WI38 (cell line): ENCODE results near the gene GALM.

Source experiments
- H3K4me3 ChIP-seq: 2 replicates; pipeline ENCODE4 v1.5.1; 2011; ENCODE audit warnings: low read depth, mild to moderate bottlenecking, control low read depth, low read length
- TF ChIP-seq, protein P1 (sequence below): IDR thresholded peaks from 2 replicates; pipeline ENCODE4 v1.5.1; 2012; ENCODE audit warnings: low read depth, mild to moderate bottlenecking, control low read depth, low read length

GALM gene

DNA sequence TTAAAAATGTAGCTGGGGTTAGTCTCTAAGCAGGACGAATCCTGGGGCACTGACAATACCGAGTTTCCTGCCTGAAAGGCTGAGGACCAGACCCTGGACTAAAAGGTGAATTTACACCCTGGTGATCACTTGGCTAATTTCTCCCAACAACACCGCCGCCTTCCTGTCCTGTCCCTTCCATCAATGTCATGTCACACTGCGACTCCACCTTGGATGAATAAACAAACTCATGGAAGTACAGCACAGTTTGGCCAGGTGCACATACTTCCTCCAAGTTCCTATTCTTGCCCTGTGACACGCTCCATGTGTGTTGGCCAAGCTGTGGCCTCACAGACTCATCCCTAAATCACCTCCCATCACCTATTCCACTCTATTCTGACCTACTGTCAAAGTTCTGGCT, 15.9 kb upstream of the GALM start:
- no peak overlapping the region for H3K4me3 ChIP-seq
- TF ChIP-seq, protein P1, sequence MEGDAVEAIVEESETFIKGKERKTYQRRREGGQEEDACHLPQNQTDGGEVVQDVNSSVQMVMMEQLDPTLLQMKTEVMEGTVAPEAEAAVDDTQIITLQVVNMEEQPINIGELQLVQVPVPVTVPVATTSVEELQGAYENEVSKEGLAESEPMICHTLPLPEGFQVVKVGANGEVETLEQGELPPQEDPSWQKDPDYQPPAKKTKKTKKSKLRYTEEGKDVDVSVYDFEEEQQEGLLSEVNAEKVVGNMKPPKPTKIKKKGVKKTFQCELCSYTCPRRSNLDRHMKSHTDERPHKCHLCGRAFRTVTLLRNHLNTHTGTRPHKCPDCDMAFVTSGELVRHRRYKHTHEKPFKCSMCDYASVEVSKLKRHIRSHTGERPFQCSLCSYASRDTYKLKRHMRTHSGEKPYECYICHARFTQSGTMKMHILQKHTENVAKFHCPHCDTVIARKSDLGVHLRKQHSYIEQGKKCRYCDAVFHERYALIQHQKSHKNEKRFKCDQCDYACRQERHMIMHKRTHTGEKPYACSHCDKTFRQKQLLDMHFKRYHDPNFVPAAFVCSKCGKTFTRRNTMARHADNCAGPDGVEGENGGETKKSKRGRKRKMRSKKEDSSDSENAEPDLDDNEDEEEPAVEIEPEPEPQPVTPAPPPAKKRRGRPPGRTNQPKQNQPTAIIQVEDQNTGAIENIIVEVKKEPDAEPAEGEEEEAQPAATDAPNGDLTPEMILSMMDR = no peak

DNA sequence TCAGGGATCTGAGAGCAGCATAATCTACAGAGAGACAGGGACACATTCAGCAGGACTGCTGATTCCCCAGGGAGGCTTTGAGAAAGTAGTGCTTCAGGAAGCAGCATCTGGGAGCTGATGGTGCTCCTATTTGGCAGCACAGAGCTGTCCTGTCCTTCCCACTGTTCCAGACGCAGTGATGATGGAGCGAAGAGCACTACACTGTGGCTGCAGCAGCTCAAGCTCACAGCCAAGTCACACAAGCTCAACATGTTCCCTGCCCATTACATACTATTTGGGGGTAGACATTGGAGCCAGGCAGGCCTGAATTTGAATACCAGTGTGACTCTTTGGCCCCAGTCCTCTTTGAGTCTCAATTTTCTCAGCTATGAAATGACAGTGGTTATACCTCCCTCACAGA, 15.2 kb upstream of the GALM start:
- TF ChIP-seq, protein P1 = no peak

DNA sequence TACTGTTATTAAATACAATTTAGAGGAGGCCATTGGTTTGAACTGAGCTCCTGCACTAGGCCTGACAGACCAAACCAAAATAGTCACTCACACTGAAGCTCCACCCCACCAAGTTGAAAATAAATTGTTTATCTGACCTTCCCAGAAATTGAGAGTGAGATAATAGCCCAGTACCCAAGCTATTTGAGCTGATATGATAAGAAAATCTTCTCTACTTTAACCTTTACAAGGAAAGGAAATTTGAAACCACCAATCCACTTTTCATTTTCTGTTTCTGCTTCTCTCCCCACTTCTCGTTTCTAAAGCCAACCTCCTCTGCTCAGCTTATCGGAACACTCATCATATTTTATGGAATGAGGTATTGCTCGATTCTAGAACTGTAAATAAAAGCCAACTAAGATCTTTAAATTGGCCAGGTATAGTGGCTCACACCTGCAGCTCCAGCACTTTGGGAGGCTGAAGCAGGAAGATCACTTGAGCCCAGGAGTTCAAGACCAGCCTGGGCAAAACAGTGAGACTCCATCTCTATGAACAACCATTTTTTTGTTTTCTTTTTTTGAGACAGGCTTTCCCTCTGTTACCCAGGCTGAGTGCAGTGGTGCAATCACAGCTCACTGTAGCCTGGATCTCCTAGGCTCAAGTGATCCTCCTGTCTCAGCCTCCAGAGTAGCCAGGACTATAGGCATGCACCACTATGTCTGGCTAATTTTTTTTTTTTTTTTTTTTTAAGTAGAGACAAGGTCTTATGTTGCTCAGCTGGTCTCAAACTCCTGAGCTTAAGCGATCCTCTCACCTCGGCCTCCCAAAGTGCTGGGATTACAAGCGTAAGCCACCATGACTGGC, 13.3 kb upstream of the GALM start:
- TF ChIP-seq, protein P1 = no peak
- H3K4me3 ChIP-seq = no peak overlapping the region

More for the DNA sequence above, 15.2 kb upstream of the GALM start:
- H3K4me3 ChIP-seq = no peak overlapping the region

DNA sequence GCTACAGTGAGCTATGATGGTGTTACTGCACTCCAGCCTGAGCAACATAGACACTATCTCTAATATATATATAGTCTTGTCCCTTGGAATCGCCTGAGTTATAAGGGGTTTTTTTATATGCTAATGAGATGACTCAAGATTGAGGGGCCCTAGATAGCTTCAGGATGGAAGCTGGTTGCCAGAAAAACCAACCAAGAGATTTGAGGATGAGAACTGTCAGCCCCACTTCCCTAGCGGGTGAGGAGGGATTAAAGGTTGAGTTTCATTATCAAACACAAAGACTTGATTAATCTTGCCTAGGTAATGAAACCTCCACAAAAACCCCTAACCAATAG, 12.6 kb upstream of the GALM start:
- no peak overlapping the region for H3K4me3 ChIP-seq
- TF ChIP-seq, protein P1 = no peak

DNA sequence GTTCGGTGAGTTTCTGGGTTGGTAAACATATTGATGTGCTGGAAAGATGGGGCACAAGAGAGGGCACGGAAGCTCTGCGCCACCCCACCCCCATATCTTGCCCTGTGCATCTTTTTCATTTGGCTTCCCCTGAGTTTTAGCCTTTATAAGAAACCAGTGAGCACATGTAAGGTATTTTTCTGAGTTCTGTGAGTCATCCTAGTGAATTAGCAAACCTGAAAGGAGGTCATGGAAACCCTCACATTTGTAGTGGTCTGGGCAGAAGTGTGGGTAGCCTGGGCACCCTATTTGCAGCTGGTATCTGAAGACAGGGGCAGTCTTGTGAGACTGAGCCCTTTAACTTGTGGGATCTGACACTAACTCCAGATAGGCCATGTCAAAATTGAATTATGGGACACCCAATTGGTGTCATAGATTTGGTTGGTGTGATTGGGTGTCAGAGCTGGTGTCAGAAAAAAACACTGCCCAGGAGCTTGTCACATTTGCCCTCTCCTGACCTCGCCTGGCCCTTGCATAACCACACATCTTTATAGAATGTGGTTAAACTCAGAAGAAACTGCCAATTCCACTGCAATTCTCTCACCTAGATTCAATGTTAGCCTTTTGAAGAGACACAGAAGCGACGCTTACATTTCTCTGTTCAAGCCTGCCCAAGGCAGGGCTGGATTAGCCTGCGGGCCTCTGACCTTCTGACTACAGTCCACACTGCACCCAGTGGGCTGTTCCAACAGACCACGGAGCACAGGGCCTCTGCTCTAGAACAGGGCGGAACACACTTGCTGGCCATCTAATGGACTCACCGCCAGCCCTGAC, 12.0 kb upstream of the GALM start:
- TF ChIP-seq, protein P1 = no peak
- H3K4me3 ChIP-seq = no peak overlapping the region

DNA sequence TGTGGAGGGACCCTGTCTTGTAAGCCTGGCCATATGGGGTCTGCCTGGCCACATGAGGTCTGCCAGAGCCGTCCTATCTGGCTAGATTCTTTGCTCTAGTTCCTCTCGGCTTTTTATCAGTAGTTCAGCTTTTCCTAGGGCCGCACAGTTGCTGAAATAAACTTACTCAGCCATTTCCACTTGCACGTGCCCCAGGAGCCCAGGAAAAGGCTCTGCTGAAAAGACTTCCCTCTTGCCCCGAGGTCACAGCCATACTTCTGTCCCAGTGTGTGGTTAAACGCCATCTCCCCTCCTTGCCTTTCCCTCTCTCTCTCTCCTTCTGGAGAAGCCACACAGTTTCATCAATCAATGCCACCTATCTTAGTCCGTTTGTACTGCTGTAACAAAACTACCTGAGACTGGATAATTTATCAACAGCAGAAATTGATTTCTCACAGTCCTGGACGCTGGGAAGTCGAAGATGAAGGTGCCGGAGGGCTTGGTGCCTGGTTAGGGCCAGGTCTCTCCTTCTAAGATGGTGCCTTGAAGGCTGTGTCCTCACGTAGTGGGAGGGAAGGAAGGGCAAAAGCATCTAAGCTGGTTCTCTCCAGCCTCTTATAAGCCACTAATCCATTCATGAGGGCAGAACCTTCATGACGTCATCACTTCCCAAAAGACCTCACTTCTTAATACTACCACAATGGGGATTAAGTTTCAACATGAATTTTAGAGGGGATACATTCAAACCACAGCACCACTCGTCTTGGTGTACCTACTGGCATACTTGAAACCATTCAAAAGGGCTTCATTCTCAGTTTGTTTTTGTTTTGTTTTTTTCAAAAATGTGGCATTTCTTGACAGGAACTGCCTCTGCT, 11.2 kb upstream of the GALM start:
- TF ChIP-seq, protein P1 = no peak
- no peak overlapping the region for H3K4me3 ChIP-seq
